Stimulated activated naive CD4-positive, alpha-beta T cell (primary cell): ENCODE data around the gene CEP135.
"Not testable (repeated sequence)": the region's sequence is repeated elsewhere in the genome, so short reads cannot be mapped to it uniquely, and the experiment has no call there.

Source experiments
- DNase-seq, 6 experiments: peaks; one replicate each; lab custom pipeline; 2025; lab: John Stamatoyannopoulos, UW

Gene CEP135

DNA sequence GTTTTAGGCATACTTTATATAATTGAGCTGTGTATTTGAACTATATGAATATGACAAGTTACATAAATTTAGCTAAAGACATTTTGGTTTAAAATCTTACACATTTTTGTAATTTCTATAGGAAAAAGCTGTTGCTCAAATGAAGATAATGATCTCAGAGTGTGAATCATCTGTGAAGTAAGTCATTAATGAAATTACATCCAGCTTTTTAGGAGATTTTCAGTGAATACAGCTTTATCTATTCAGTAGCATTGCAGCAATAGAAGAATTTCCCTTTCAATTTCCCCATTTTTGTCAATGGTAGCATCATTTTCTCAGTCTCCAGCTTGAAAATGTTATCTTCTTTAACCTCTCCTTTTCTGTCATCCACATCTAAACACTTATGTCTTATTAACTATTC, 59.5 kb downstream of the CEP135 start:
- DNase-seq = no peak

DNA sequence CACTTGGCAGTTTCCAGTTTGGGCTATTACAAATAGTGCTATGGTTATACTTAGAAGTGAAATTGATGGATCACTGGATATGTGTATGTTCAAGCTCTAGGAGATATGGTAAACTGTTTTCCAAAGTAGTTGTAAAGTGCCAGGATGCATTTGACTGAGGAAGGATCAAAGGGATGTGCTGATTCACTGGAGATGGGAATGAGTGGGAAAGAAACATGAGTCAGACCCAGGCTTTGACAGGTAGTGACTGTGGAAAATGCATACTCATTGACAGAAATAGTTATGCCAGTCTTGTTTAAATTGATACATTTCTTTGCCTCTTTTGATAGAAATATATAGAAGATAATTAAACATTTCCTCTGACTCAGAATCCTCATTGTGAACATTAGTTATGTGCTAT, 77.9 kb downstream of the CEP135 start:
- no peak for DNase-seq

DNA sequence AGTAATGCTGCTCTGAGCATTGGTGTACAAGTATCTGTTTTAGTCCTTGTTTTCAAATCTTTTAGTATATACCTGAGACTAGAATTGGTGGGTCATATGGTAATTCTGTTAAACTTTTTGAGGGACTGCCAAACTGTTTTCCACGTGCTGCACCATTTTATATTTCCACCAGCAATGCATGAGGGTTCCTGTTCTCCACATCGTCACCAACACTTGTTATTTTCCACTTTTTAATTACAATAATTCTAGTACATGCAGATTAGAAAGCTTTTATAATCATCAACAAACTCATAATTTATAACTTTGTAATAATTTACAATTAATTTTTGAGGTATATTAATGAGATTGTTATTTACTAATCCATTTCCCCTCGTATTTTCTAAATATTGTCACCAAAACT, 79.4 kb downstream of the CEP135 start:
- no peak for DNase-seq

DNA sequence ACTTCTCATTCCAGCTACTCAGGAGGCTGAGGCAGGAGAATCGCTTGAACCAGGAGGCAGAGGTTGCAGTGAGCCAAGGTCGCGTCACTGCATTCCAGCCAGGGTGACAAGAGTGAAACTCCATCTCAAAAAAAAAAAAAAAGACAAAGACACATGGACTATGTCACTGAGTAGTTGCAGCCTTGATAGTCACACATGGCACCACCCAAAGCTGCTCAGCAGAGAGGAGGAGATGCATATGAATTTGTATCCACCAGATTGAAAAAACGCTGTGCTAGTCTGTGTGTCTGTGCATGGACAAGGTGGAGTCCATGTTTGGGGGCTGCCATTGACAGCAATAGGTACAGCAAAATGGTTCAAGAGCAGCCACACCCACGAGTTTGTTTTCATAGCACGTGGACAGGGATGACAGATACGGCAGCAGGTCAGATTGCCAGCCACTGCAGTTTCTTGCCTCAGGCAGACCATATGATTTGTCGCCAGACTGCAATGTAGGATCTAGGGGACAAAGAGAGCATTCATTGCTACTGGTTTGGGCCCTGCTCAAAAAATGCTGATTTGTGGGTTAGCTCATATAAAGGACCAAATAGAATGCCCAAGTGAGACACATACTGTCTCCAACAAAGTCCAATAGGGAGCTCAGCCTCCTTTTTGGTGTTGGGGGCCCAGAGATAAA, 89.9 kb downstream of the CEP135 start:
- no peak for DNase-seq

DNA sequence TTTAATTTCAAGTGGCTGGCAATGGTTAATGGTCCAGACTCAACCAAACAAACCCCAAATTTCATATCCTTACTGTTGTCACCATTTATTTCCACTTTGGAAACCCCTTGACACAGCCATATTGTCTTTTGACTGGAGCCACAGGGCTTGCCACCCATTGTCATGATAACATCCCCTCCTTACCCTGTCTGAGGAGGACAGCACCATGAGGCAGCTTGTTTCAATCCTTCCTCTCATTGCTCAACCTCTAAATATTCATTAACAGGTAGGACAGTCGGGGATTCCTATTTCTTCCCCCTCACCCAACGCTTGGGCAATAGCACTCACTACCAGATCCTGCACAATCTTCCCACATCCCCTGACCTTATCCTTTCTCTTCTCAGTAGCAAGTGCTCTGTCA, 92.1 kb downstream of the CEP135 start:
- no peak for DNase-seq

DNA sequence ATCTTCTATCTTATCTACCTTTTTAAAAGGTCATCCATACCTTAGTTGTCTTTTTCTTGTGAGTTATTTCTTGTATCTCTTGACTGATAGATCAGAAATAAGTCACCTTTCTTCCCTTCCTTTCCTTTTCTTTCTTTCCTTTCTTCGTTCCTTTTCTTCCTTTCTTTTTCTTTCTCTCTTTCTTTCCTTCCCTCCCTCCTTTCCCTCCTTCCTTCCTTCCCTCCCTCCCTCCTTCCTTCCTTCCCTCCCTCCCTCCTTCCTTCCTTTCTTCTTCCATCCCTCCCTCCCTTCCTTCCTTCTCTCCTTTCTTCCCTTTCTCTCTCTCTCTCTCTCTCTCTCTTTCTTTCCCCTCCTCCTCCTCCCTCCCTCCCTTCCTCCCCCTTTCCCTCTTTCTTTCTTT, 93.5 kb downstream of the CEP135 start:
- no peak for DNase-seq

DNA sequence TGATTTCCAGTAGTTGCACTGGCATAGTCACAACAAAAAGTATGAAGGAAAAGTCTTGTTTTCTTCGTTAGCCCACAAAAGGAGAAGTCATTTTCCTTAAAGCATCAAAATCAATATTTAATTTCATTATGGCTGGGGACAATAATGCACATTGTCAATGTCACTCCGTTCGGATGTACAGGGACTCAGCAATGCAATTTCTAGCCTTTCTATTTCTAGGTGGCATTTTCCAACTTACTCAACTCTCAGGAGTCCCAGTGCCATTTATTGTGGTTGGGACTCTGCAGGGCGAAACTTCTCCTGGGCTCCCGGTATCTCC, 99.6 kb downstream of the CEP135 start:
- no peak for DNase-seq

DNA sequence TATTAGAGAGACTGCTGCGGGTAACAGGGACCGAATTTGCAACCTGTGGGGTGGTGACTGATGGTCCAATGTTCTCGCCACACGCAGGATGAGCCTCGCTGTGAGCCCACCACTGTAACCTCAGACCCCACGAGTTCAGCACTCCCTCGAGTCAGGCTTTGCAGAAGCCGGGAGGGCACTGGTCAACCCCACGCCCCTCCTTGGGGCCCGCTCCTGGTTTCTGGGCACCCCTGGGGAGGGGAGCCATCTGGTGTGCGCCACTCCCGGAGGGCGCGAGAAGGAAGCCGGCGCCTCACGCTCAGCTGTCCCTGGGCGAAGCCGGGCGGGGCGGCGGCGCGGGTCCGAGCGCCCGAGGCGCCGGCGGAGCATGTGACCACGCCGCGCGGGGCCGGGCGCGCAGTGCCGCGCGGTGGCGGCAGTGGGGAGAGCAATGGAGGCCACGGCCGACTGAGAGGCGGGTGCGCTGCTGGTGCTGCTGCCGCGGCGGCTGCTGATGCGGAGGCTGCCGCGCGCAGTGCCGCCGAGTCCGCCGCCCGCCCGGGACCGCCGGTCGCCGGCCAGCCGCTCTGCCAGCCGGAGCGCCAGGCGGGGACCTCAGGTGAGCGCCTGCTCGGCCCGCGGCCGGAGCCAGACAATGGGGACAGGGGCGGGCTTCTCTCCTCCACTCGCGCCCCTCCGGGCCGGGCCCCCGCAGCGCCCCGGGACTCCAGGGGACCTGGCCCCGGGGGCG, 100.1 kb downstream of the CEP135 start:
- peak in 2 of 6 experiments; percentile 8 to 14 for DNase-seq

DNA sequence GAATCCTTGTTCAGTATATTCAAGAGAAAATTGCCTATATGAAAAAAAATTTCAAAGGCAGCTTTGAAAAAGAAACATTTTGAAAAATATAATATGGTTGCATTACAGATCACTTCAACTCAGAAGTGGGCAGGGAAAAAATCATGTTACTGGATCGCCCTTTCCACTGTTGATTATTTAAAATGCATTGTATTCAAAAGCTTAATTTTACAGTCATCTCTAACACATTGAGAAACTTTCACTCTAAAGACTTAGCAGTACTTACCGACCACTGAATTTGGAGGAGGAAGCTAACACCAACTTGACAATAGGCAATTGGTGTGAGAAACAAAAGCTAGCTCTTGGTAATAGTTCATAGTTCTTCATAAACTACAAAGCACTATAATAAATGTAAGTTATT, 101.9 kb downstream of the CEP135 start:
- no peak for DNase-seq

DNA sequence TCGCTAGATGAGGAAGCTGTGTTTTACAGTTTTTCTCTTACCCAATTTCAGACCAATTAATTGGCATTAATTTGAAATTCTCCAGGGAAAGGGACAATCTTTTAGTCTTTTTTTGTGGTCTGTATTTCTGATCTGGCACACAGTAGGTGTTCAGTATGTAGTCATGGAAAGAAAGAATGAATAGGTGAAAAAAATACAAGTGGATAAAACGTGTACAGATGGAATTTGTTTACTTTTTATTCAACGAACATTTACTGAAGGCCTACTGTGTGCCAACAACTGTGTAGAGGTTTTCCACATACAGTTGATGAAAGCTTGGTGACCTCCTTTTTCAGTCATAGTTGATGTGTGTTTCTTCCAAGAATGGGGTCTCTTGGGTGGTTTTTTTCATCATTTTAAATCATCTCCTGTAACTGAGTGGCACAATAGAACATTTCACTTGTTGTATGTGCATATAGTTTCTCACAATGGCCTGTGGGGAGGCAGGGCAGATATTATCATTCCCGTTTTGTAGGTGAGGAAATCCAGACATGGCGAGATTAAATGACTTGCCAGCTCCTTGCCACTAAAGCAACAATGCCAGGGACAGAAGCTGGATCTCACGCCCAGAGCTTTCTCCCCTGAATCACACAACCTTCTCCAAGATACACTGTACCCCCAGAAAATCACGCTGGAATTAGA, 102.4 kb downstream of the CEP135 start:
- DNase-seq = no peak

DNA sequence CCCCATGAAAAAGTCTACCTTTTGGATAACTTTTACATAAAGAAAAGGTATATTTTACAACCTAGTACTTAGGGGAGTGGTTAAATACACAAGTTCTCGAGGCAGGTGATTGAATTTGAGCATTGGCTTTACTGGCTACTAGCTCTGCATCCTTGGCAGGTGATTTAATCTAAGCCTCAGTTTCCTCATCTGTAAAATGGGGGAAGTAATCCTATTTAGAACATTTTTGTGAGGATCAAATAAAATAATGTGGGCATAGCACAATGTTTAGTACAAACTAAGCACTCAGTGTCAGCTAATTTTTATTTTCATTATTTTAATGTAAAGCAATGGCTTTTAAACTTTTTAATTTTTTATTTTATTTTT, 102.9 kb downstream of the CEP135 start:
- no peak for DNase-seq

DNA sequence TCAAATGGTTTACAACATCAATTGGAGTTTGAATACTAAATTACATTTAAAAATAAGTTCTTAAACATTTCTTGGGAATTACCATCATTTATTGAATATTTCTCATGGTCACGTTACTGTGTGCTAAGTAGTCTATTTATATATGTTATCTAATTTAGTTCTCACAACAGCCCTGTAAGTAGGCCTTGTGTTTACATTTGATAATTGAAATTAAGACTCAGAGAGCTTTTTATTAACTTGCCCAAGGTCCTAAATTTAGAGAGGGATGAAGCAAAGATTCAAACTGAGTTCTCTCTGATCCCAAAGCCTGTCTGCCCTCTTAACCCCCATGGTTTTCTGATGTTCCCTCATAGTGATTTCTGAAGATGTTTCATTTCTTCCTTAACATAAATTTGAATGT, 103.7 kb downstream of the CEP135 start:
- DNase-seq = no peak

DNA sequence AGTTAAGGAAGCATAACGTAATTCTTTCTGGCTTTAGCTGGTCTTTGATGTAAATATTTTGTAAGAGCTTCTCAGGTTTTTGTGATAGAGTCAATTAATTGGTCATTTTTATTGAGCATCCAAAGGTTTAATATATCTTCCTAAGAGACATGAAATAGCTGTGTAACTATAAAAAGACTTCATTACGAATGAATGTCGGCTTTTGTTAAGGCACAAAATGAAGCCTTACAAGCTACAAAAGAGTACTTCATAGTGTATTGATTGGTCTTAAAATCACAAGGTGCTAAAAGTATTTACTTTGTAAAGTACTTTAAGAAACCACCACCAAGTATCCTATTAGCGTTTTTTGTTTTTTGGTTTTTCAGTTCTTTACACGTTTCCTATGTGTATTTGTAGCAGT, 104.2 kb downstream of the CEP135 start:
- DNase-seq = no peak

DNA sequence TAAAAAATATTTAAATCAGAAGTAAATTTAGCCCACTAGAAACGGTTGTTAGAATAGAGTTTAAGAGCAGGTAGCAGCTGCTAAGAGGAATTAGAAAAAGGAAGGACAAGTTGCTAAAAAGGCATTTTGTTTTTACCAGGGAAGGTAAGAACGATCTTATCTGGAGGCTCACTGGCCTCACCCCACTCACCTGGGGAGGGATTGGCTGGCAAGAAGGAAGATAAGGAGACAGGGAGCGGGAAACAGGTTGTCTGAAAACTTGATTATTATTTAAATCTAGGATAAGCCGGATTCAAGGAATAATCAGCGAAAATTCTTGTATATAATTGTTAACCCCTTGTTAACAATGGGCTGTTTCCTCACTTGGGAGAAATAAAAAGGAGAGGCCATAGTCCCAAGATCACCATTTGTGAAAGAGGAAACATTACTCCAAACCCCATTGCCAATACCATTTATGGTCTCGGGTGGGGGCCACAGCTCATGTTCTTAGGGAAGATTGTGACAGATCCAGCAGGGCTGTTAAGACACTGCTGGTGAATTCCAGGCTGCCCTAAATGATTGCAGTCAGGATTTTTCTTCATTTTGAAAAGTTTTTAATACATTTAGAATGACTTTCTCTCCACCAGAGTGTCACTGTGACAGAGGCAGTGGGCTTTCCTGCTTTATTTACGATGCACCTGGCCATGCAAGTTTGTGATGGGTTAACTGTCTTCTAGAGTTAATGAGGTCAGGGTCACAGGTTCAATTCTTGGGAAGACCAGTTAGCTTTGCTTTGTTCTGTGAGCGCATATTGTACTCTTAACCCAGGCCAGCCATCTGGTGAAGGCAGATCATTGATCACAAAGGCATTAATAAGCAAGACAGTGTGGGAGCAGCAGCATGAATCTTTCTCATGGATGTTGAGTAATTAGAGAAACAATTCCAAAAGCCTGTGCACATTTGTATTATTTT, 106.6 kb downstream of the CEP135 start:
- DNase-seq = no peak

DNA sequence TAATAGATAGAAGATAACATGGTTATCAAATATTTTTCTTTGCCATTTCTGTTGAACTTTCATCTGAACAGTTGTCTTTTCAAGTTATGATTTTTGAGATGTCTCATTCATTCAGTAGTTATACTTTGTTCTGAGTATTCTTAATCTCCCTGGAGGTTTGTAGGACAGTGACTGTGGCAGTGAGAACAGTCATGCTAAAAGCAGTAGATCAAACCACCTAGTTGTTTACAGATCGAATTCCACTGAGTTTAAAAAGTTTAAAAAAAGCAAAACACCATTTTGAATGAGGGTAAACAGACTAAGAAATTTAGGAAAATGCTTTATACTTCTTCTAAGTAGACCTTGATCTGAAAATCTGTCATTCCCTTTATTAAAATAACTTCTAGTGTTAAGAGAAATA, 107.2 kb downstream of the CEP135 start:
- DNase-seq = no peak

DNA sequence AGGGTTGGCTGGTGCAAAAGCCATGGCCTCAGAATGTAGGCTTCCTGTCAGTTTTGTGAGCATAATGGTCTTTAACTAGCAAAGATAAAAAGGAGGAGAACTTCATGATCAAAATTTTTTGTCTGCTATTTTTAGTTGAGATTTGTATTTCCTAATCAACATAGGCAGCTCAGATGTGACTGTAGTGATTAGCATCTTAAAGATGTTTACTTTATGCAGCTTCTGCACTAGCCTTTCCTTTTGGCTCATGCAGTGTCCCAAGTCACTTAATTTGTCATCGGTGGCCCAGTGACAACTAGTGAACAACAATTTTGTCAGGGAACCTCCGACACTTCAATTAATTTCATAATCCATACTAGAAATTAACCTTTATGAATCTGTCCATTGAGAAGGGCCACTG, 109.8 kb downstream of the CEP135 start:
- DNase-seq = no peak

DNA sequence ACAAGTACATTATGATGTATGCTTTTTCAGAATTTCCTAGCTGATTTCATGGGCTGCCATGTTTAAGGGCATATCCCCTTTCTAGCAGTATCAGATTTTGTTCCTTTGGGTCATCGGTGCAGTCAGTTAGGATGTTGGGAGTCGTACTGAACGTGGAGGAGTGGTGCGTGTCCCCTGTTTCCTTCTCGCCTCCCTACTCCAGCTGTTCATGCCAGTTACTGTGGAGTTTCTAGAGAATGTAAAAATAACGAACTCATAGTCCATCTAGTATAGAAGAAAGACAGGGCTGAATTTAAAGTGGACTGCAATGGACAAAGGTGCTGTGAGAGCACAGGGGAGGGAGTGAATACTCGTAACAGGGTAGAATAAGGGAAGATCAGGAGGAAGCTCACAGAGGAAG, 111.3 kb downstream of the CEP135 start:
- DNase-seq = no peak

DNA sequence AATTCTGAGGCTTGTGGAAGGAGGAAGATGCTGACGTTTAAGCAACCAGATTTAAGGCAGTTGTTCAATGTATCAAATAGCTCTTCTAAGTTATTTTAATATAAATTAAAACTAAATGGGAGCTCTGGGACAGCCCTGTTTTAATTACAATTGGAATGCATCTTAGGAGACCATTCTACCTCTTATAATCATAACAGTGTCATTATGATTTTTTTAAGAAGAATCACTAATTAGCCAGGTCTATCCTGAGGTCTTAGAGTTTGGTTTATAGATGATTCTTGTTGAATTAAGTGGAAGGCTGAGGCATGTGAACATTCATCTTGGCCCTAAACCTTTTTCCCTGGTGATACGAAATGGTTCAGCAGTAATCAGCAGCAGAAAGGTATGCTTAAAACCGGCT, 113.4 kb downstream of the CEP135 start:
- no peak for DNase-seq

DNA sequence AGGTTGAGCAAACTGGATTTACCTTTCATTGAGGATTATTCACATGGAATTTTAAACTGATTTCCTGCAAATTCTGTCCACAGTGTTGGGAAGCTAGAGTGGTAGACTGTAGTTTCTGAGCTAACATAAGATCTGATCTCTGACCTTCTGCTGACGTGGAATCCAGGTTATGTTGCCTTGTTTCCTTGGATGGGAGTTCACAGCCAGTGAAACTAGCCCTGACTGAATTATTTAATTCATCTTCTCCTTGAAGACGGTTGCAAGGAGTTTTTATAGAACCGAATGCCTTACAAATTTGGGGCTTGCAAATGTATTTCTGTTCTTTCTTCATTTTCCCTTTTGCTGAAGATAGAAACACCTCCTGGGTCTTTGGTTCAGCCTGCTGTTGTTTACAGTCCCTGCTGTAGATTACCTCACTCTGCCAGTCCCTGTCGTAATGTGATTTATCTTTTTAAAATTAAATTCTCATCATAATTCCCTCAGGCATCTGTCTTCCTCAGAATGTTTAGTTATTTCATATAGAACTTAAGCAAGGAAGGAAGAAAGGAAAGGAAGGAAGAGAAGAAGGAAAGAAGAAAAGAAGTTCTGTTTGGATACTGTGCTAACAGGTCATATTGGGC, 113.9 kb downstream of the CEP135 start:
- no peak for DNase-seq

DNA sequence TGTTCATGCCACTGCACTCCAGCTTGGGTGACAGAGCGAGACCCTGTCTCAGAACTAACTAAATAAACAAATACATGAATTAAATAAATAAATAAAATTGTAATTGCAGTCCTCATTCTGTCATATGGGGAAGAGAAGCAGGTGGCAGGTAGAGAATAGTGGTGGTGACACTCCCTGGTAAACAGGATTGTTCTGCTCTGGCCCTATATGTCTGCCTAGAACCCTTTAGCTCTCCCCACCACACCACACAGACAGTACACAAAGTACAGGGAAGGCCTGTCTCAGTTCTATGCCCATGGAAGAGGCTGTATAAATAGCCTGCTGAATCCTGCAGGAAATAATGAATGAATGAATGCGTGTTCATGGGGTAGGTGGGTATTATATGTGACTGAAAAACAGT, 117.7 kb downstream of the CEP135 start:
- no peak for DNase-seq

DNA sequence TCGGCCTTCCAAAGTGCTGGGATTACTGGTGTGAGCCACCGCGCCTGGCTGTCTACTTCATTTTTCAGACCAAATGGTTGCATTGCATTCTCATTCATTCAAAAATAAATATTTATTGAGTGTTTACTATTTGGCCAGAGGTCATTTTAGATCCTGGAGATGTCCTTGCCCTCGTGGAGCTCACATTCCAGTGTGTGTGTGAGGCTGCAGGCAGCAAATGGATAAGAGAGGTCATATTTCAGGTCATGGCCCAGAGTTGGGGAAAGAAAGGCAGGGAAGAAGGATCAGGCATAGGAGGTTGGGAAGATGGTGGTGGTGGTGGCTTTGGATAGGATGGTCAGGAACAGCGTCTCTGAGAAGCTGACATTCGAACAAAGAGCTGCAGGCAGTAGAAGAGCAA, 119.1 kb downstream of the CEP135 start:
- no peak for DNase-seq

DNA sequence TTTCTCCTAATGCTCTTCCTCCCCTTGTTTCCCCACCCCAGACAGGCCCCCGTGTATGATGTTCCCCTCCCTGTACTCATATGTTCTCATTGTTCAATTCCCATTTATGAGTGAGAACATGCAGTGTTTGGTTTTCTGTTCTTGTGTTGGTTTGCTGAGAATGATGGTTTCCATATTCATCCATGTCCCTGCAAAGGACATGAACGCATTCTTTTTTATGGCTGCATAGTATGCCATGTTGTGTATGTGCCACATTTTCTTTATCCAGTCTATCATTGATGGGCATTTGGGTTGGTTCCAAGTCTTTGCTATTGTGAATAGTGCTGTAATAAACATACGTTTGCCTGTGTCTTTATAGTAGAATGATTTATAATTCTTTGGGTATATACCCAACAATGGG, 124.0 kb downstream of the CEP135 start:
- not testable (repeated sequence) for DNase-seq
